HS-27A (cell line): Measurements from ENCODE around the gene E2F2.

Source experiments
- DNase-seq: peaks from one replicate; pipeline ENCODE4 v3.0.0-alpha.2; 2012; ENCODE audit warnings: low read depth, missing footprints

E2F2 gene

GRCh38 chr1:23530747-23531561 lies at the start of gene E2F2:
Gene E2F2, minus strand, starts transcription at chr1:23531233. Its CDS starts 440 bp downstream, at chr1:23530793.
- DNase-seq: peak; percentile 65

GRCh38 chr1:23578997-23579363 lies 47.9 kb upstream of the E2F2 start:
- DNase-seq: no peak

GRCh38 chr1:23578311-23578996 lies 47.4 kb upstream of the E2F2 start:
- DNase-seq: no peak

- DNase-seq: peak; percentile 86
These were observed 46.3 kb upstream of the E2F2 start for GRCh38 chr1:23577056-23578004.

- DNase-seq: no peak
These were observed 45.5 kb upstream of the E2F2 start for GRCh38 chr1:23576338-23577055.

GRCh38 chr1:23575226-23575810 lies 44.3 kb upstream of the E2F2 start:
- no peak for DNase-seq

GRCh38 chr1:23574265-23574754 lies 43.3 kb upstream of the E2F2 start:
- no peak for DNase-seq

- no peak for DNase-seq
These were observed 42.6 kb upstream of the E2F2 start for GRCh38 chr1:23573574-23574182.

- no peak for DNase-seq
These were observed 40.4 kb upstream of the E2F2 start for GRCh38 chr1:23571465-23571864.

- DNase-seq: no peak
These were observed 39.1 kb upstream of the E2F2 start for GRCh38 chr1:23570001-23570691.

- DNase-seq: no peak
These were observed 37.8 kb upstream of the E2F2 start for GRCh38 chr1:23568608-23569383.

GRCh38 chr1:23567996-23568607 lies 37.1 kb upstream of the E2F2 start:
- no peak for DNase-seq

GRCh38 chr1:23567629-23567995 lies 36.6 kb upstream of the E2F2 start:
- no peak for DNase-seq

GRCh38 chr1:23566304-23566703 lies 35.3 kb upstream of the E2F2 start:
- DNase-seq: no peak

- DNase-seq: no peak
These were observed 34.7 kb upstream of the E2F2 start for GRCh38 chr1:23565776-23566175.

GRCh38 chr1:23564529-23565122 lies 33.6 kb upstream of the E2F2 start:
- DNase-seq: no peak

GRCh38 chr1:23563755-23564374 lies 32.8 kb upstream of the E2F2 start:
- DNase-seq: no peak

- no peak for DNase-seq
These were observed 32.0 kb upstream of the E2F2 start for GRCh38 chr1:23563003-23563402.
